Sigmoid colon (tissue), 7 donors: ENCODE measurements around the gene CEP43. TPM values are rescaled to one million over a fixed set of nuclear protein-coding genes. Genes with fewer than 3 reads are reported as not detected.

Experiments used
- DNase-seq: peaks from one replicate; pipeline ENCODE4 v3.0.0-alpha.2; 2019
- H3K27ac ChIP-seq, 4 donors: fragments of 200-600 bp; sonication (generic); one replicate each; pipeline ENCODE4 v1.5.1; 2016 to 2019; ENCODE audit warnings: mild to moderate bottlenecking in 1 of 4
- H3K27me3 ChIP-seq, 3 donors: fragments of 200-600 bp; sonication (generic); one replicate each; pipeline ENCODE4 v1.5.1; 2019; ENCODE audit warnings: mild to moderate bottlenecking in 1 of 3
- H3K36me3 ChIP-seq, 4 donors: fragments of 200-600 bp; sonication (generic); one replicate each; pipeline ENCODE4 v1.5.1; 2016 to 2019
- H3K4me1 ChIP-seq, 4 donors: fragments of 200-600 bp; sonication (generic); one replicate each; pipeline ENCODE4 v1.5.1; 2017 to 2019
- H3K4me3 ChIP-seq, 4 donors: fragments of 200-600 bp; sonication (generic); one replicate each; pipeline ENCODE4 v1.5.1; 2017 to 2019; ENCODE audit warnings: mild to moderate bottlenecking in 2 of 4, moderate library complexity in 1 of 4
- H3K9me3 ChIP-seq, 4 donors: fragments of 200-600 bp in 3 of 4; sonication (generic) in 3 of 4; one replicate each; pipeline versions ENCODE4 v1.5.1 to v1.6.1; 2013 to 2019
- CTCF ChIP-seq, 4 experiments: fragments of 450-650 bp in 3 of 4; fragments of 200-600 bp in 1 of 4; IDR thresholded peaks; one replicate each; pipeline ENCODE4 v1.5.1; 2016 to 2019; ENCODE audit warnings: antibody characterized with exemption in 4 of 4, mild to moderate bottlenecking in 3 of 4, moderate library complexity in 2 of 4
- EP300 ChIP-seq, 4 donors: sonication (generic); formaldehyde crosslinking; IDR thresholded peaks; one replicate each; pipeline ENCODE4 v1.6.1; 2017; ENCODE audit warnings: antibody characterized with exemption in 4 of 4
- POLR2A ChIP-seq, 2 donors: fragments of 450-650 bp; IDR thresholded peaks; one replicate each; pipeline ENCODE4 v1.6.1; 2016; ENCODE audit warnings: antibody characterized with exemption in 2 of 2, mild to moderate bottlenecking in 2 of 2, moderate library complexity in 2 of 2
- POLR2AphosphoS5 ChIP-seq, 4 donors: sonication (generic); formaldehyde crosslinking; IDR thresholded peaks; one replicate each; pipeline ENCODE4 v1.6.1; 2017; ENCODE audit warnings: antibody characterized with exemption in 4 of 4
- WGBS, 2 donors: extraction: QIAGEN DNeasy Blood & Tissue Kit; methylation state at CpG; one replicate each; pipeline ENCODE4 v1.1.7; 2013; 5-methylcytosine and 5-hydroxymethylcytosine counted together
- intact Hi-C: fragments of 100-400 bp; cut with DNase I; formaldehyde crosslinking; loops from one replicate; pipeline ENCODE4 v1.15.1; 2023
- polyA plus RNA-seq, 3 donors: library from polyadenylated mRNA; stranded (reverse); fragments of 200-250 nt; gene quantifications; one replicate each; pipeline ENCODE4 v1.2.3, GENCODE V29; 2013
- total RNA-seq, 4 donors: library from RNA; depleted of rRNA; stranded (reverse); fragments of >200 nt; gene quantifications; one replicate each; pipeline ENCODE4 v1.1.0, GENCODE V29; 2016
- donor health status: healthy with polysubstance abuse.
- donor health status: Bipolar disorder and iron deficiency.
- donor health status: healthy.

The CEP43 gene
- total and polyA plus RNA-seq, 7 donors = 6.6 to 19.7 (median 14.3) TPM

GRCh38 chr6:166958926-166959861 is 40.0 kb upstream of the CEP43 start:
- Histone ChIP-seq H3K27me3 (no peaks in the 10 kb centered on the region), H3K36me3 (no peaks in the 10 kb centered on the region), H3K9me3 (no peaks in the 10 kb centered on the region), H3K4me3 (no peak overlapping the region), H3K27ac (peak overlapping the region in 2 of 4 donors; percentile 30 to 89), H3K4me1 (peaks cover 0 to 23% (median 15%) of the 10 kb centered on the region in 4 donors)
- no peak for DNase-seq
- intact Hi-C loops = loop anchor here (5.0 to 10.0 kb wide), 2 partner anchors 94 to 332 kb away; partner anchors contain the start of gene RPS6KA2
- no peak for TF ChIP-seq POLR2A (IDR thresholded peaks at IDR 0.05)
- TF ChIP-seq POLR2AphosphoS5 (IDR thresholded peaks at IDR 0.05) = no peak
- TF ChIP-seq CTCF (IDR thresholded peaks at IDR 0.05) = no peak
- TF ChIP-seq EP300 (IDR thresholded peaks at IDR 0.05) = no peak
- WGBS, 2 donors = 54 to 66% methylated on average over 13 of the region's 13 CpGs

- no peak for DNase-seq
- TF ChIP-seq EP300 (IDR thresholded peaks at IDR 0.05) = no peak
- no peak for TF ChIP-seq POLR2AphosphoS5 (IDR thresholded peaks at IDR 0.05)
- no peak for TF ChIP-seq CTCF (IDR thresholded peaks at IDR 0.05)
- TF ChIP-seq POLR2A (IDR thresholded peaks at IDR 0.05) = no peak
- 87 to 92% methylated on average over 9 of the region's 9 CpGs for WGBS, 2 donors
- Histone ChIP-seq H3K9me3 (no peaks in the 10 kb centered on the region), H3K4me3 (no peak overlapping the region), H3K36me3 (no peaks in the 10 kb centered on the region), H3K4me1 (peaks cover 0 to 22% (median 15%) of the 10 kb centered on the region in 4 donors), H3K27me3 (no peaks in the 10 kb centered on the region), H3K27ac (no peak overlapping the region)
- intact Hi-C loops = loop anchor here (5.0 to 10.0 kb wide), 2 partner anchors 95 to 333 kb away; partner anchors contain the start of gene RPS6KA2
Measured at GRCh38 chr6:166959911-166960608, 39.1 kb upstream of the CEP43 start.

GRCh38 chr6:166960609-166960978 is 38.6 kb upstream of the CEP43 start:
- no peak for DNase-seq
- intact Hi-C loops = no loop called here
- Histone ChIP-seq H3K4me1 (peaks cover 0 to 18% (median 11%) of the 10 kb centered on the region in 4 donors), H3K36me3 (no peaks in the 10 kb centered on the region), H3K9me3 (no peaks in the 10 kb centered on the region), H3K4me3 (no peak overlapping the region), H3K27me3 (no peaks in the 10 kb centered on the region), H3K27ac (no peak overlapping the region)
- 94 to 95% methylated on average over 3 of the region's 3 CpGs for WGBS, 2 donors
- TF ChIP-seq CTCF (IDR thresholded peaks at IDR 0.05) (no peak), POLR2A (IDR thresholded peaks at IDR 0.05) (no peak), POLR2AphosphoS5 (IDR thresholded peaks at IDR 0.05) (no peak), EP300 (IDR thresholded peaks at IDR 0.05) (no peak)

GRCh38 chr6:166966268-166966667 is 32.9 kb upstream of the CEP43 start:
- TF ChIP-seq EP300 (IDR thresholded peaks at IDR 0.05) = no peak
- TF ChIP-seq CTCF (IDR thresholded peaks at IDR 0.05) = no peak
- TF ChIP-seq POLR2AphosphoS5 (IDR thresholded peaks at IDR 0.05) = no peak
- no peak for TF ChIP-seq POLR2A (IDR thresholded peaks at IDR 0.05)
- H3K36me3 ChIP-seq = no peaks in the 10 kb centered on the region
- H3K9me3 ChIP-seq = no peaks in the 10 kb centered on the region
- DNase-seq = no peak
- intact Hi-C loops = no loop called here
- 96 to 97% methylated on average over 2 of the region's 2 CpGs for WGBS, 2 donors
- no peak overlapping the region for H3K4me3 ChIP-seq
- peaks cover 0 to 11% (median 0%) of the 10 kb centered on the region in 4 donors for H3K4me1 ChIP-seq
- no peaks in the 10 kb centered on the region for H3K27me3 ChIP-seq
- no peak overlapping the region for H3K27ac ChIP-seq
